ENCODE measurements around the gene NRBP1.

The NRBP1 gene

DNA sequence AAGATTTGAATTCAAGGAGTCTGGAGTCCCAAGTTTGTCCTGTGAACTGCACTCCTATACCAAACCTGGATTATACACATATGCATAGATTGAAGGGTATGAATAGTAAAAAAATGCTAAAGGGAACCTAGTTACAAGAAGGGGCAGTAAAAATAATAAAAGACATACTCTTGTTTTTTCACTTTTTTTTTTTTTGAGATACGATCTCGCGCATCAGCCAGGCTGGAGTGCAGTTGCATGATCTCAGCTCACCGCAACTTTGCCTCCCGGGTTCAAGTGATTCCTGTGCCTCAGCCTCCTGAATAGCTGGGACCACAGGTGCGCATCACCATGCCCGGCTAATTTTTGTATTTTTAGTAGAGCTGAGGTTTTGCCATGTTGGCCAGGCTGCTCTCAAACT is 36.0 kb downstream of the NRBP1 start:
- TF ChIP-seq, protein P1, sequence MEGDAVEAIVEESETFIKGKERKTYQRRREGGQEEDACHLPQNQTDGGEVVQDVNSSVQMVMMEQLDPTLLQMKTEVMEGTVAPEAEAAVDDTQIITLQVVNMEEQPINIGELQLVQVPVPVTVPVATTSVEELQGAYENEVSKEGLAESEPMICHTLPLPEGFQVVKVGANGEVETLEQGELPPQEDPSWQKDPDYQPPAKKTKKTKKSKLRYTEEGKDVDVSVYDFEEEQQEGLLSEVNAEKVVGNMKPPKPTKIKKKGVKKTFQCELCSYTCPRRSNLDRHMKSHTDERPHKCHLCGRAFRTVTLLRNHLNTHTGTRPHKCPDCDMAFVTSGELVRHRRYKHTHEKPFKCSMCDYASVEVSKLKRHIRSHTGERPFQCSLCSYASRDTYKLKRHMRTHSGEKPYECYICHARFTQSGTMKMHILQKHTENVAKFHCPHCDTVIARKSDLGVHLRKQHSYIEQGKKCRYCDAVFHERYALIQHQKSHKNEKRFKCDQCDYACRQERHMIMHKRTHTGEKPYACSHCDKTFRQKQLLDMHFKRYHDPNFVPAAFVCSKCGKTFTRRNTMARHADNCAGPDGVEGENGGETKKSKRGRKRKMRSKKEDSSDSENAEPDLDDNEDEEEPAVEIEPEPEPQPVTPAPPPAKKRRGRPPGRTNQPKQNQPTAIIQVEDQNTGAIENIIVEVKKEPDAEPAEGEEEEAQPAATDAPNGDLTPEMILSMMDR (IDR thresholded peaks at IDR 0.05; ENCODE audit: extremely low read depth, missing control alignments), result no peak
- no peak for DNase-seq (ENCODE audit: low spot score)

DNA sequence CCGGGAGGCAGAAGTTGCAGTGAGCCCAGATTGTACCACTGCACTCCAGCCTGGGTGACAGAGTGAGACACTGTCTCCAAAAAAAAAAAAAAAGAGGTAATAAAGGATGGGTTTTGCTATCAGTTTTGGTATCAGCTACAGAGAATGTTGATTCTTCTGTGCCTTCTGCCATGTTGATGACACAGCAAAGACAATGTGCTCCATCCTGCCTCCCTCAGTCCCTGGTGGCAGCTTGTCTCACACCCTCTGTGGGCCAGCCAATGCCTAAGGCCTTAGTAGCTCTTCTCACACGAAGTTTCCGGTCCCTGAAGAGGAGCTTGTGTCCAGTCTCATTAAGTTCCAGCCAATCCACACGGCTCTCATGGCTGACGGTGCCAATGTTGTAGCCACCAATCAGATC is 43.5 kb downstream of the NRBP1 start:
- TF ChIP-seq, protein P1 (IDR thresholded peaks at IDR 0.05; ENCODE audit: extremely low read depth, missing control alignments), result no peak
- no peak for DNase-seq (ENCODE audit: low spot score)

DNA sequence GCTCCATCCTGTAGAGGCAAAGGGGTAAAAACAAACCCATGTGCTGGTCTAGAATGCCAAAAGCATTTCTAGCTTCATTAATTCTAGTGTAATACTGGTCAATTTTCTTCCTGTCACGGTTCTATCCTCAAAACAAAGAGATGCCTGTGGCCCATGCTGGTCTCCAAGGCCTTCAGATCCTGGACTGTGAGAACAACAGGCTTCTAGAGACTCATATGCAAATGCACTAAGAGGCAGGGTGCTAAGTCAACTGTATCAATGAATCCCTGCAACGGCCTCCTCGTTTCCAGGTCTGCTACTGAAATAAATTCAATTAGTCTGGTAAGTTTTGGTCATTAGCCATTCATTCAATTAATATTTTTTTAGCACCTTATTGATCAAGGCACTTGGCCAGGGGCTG is 57.1 kb downstream of the NRBP1 start:
- no peak for DNase-seq (ENCODE audit: low spot score)
- TF ChIP-seq, protein P1 (IDR thresholded peaks at IDR 0.05; ENCODE audit: extremely low read depth, missing control alignments), result no peak

DNA sequence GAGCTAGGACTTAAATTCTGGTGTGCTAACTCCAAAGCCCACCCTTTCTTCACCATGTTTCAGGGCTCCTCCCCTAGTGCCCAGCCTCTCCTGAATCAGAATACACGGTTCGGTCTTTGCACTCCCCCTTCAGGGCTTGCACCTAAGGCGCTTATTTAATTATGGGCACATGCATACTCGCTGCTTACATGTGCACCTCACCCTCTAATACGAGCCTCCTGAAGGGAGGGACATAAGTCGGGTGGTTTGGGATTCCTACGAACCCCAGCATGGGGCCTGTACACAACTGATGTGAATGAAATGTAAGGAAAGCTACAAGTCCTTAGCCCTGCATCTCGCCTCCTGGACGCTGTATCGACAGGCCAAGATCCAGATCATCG is 60.7 kb downstream of the NRBP1 start:
- TF ChIP-seq, protein P1 (IDR thresholded peaks at IDR 0.05; ENCODE audit: extremely low read depth, missing control alignments), result no peak
- no peak for DNase-seq (ENCODE audit: low spot score)

DNA sequence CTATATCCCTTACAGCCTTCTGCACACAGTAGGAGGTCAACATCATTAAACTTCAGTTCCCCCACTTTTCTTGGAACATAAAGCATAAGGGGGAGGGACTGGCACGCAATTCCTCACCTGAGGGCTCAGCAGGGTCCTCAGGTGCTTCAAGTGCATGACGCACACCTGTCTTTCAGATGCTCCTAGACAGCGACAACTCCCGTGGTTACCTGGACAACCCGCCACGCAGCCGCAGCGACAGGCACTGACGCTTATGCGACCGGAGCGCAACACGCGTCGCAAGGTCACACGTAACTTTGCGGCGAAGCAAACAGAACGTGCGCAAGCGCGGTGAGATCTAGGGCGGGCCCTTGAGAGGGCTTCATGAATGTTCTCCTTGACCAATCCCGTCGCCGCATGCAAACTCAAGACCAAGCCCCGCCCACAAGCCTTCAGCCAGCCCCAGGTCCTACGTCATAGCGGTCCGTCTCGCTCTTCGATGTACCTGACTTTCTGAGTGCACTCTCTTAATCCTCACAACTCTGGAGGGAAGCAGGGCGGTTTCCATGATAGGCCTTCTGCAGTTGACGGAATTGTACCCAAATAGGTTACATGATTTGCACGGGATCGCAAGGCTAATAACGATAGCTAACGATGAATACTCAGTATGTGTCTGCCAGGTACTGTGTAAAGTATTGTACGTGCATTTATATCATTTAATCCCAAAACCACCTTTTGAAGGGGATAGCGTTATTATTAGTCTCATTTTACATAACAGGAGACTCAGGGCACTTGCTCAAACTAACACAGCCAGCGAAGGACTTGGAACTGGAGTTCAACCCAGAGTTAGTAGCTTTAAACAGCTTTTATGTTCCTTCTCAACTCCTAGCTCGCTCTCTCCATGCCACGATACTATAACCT is 61.3 kb downstream of the NRBP1 start, which contains the start of gene IFT172:
IFT172 (minus strand) TSS at position 246 of the 900 bp plus-strand sequence; CDS start at position 156, 90 bp downstream.
- DNase-seq (ENCODE audit: low spot score), result peak; percentile 96
- TF ChIP-seq, protein P1 (IDR thresholded peaks at IDR 0.05; ENCODE audit: extremely low read depth, missing control alignments), result no peak

Data from GM20000 (cell line).